DND-41 (cell line): ENCODE results near the gene NHEJ1.

Source experiments
- ATAC-seq: fragments of 200-7000 bp; cut with Tn5 transposase; 3 replicates; pipeline ENCODE4 v1.9.1; 2021; ENCODE audit warnings: low read depth; ENCODE audit not compliant: insufficient read depth
- DNase-seq: peaks from one replicate; pipeline ENCODE4 v3.0.0-alpha.2; 2020
- H2AFZ ChIP-seq: 2 replicates; pipeline ENCODE4 v1.6.0; 2012; ENCODE audit warnings: low read depth, low read length
- H3K27ac ChIP-seq: 2 replicates; pipeline ENCODE4 v1.5.1; 2012; ENCODE audit warnings: low read length, inconsistent platforms
- H3K27me3 ChIP-seq: fragments of 200-600 bp; sonication (generic); 2 replicates; pipeline ENCODE4 v1.6.0; 2012; ENCODE audit warnings: low read length, mild to moderate bottlenecking, inconsistent platforms; ENCODE audit not compliant: insufficient read depth, poor library complexity
- H3K36me3 ChIP-seq: 2 replicates; pipeline ENCODE4 v1.5.1; 2012; ENCODE audit warnings: low read length, inconsistent platforms; ENCODE audit not compliant: insufficient read depth
- H3K4me1 ChIP-seq: 2 replicates; pipeline ENCODE4 v1.5.1; 2012; ENCODE audit warnings: mild to moderate bottlenecking, low read length; ENCODE audit not compliant: insufficient read depth
- H3K4me2 ChIP-seq: 2 replicates; pipeline ENCODE4 v1.6.0; 2012; ENCODE audit warnings: mild to moderate bottlenecking, moderate library complexity, low read length, inconsistent platforms; ENCODE audit not compliant: insufficient read depth
- H3K4me3 ChIP-seq, 2 experiments: fragments of 200-600 bp in 1 of 2; shearing (Covaris generic) in 1 of 2; 2 replicates each; pipeline ENCODE4 v1.5.1; 2012 to 2016; ENCODE audit warnings: inconsistent platforms in 2 of 2, low read length in 2 of 2, mild to moderate bottlenecking in 2 of 2, low read depth in 1 of 2, moderate library complexity in 1 of 2
- H3K79me2 ChIP-seq: 2 replicates; pipeline ENCODE4 v1.6.0; 2012; ENCODE audit warnings: low read length, inconsistent platforms; ENCODE audit not compliant: insufficient read depth
- H3K9ac ChIP-seq: 2 replicates; pipeline ENCODE4 v1.6.0; 2012; ENCODE audit warnings: low read depth, mild to moderate bottlenecking, inconsistent platforms, low read length, moderate library complexity
- H3K9me3 ChIP-seq: 2 replicates; pipeline ENCODE4 v1.5.1; 2012; ENCODE audit warnings: low read length, moderate library complexity, mild to moderate bottlenecking, inconsistent platforms; ENCODE audit not compliant: insufficient read depth, severe bottlenecking
- H4K20me1 ChIP-seq: 2 replicates; pipeline ENCODE4 v1.6.0; 2012; ENCODE audit warnings: low read length; ENCODE audit not compliant: insufficient read depth
- CTCF ChIP-seq: IDR thresholded peaks from 2 replicates; pipeline ENCODE4 v1.5.1; 2012; ENCODE audit warnings: borderline replicate concordance, low read length, moderate library complexity, mild to moderate bottlenecking; ENCODE audit not compliant: poor library complexity, severe bottlenecking; ENCODE audit errors: extremely low read depth
- EZH2 ChIP-seq: IDR thresholded peaks from 3 replicates; pipeline ENCODE4 v1.6.1; 2012; ENCODE audit warnings: borderline replicate concordance, low read depth, mild to moderate bottlenecking, moderate library complexity, low read length, inconsistent platforms; ENCODE audit not compliant: severe bottlenecking

NHEJ1 gene

GRCh38 chr2:219207134-219207883 lies 46.7 kb upstream of the NHEJ1 start:
- peak; percentile 15 for ATAC-seq
- Histone ChIP-seq H3K4me2 (peak overlapping the region; percentile 75), H3K9me3 (no peaks in the 10 kb centered on the region), H3K36me3 (peaks cover 29% of the 10 kb centered on the region), H3K27ac (peak overlapping the region; percentile 75), H3K4me1 (peaks cover 25% of the 10 kb centered on the region), H3K79me2 (peaks cover 6% of the 10 kb centered on the region; the same call in 1 of the 2 replicates), H3K4me3 (peak overlapping the region; percentile 19 to 70; a peak in 3 of 4 replicates), H3K27me3 (no peaks in the 10 kb centered on the region), H2AFZ (peak overlapping the region; percentile 66), H3K9ac (peak overlapping the region; percentile 57), H4K20me1 (peaks cover 10% of the 10 kb centered on the region)
- no peak for TF ChIP-seq CTCF
- no peak for TF ChIP-seq EZH2
- no peak for DNase-seq

GRCh38 chr2:219206328-219207133 lies 45.9 kb upstream of the NHEJ1 start, which contains the start of gene ZFAND2B:
ZFAND2B (plus strand) TSS chr2:219206782; CDS start chr2:219206988, 206 bp downstream.
- Histone ChIP-seq H3K4me1 (peaks cover 25% of the 10 kb centered on the region), H3K36me3 (peaks cover 29% of the 10 kb centered on the region), H3K9me3 (no peaks in the 10 kb centered on the region), H4K20me1 (peaks cover 10% of the 10 kb centered on the region), H2AFZ (peak within 1 kb of the TSS; percentile 73), H3K27me3 (no peaks in the 10 kb centered on the region), H3K4me3 (peak within 1 kb of the TSS; percentile 19 to 70; a peak in 3 of 4 replicates), H3K79me2 (peaks cover 6% of the 10 kb centered on the region; the same call in 1 of the 2 replicates), H3K4me2 (peak within 1 kb of the TSS; percentile 75), H3K9ac (peak within 1 kb of the TSS; percentile 57), H3K27ac (peak within 1 kb of the TSS; percentile 81)
- peak; percentile 94 for ATAC-seq
- peak; percentile 93 for DNase-seq
- TF ChIP-seq EZH2, result no peak
- no peak for TF ChIP-seq CTCF

GRCh38 chr2:219205981-219206327 lies 45.3 kb upstream of the NHEJ1 start:
- TF ChIP-seq CTCF (no peak), EZH2 (no peak)
- no peaks in the 10 kb centered on the region for H3K27me3 ChIP-seq
- peak overlapping the region; percentile 77 for H3K27ac ChIP-seq
- peaks cover 28% of the 10 kb centered on the region for H3K36me3 ChIP-seq
- peaks cover 10% of the 10 kb centered on the region for H4K20me1 ChIP-seq
- no peaks in the 10 kb centered on the region for H3K9me3 ChIP-seq
- ATAC-seq, result no peak
- H3K79me2 ChIP-seq, result peaks cover 6% of the 10 kb centered on the region; the same call in 1 of the 2 replicates
- peak overlapping the region; percentile 73 for H2AFZ ChIP-seq
- peak overlapping the region; percentile 75 for H3K4me2 ChIP-seq
- H3K4me3 ChIP-seq, result peak overlapping the region; percentile 19 to 70; a peak in 3 of 4 replicates
- H3K9ac ChIP-seq, result peak overlapping the region; percentile 57
- H3K4me1 ChIP-seq, result peaks cover 25% of the 10 kb centered on the region
- no peak for DNase-seq
